ENCODE results near the gene FGF18.
"Not testable (repeated sequence)": the region's sequence is repeated elsewhere in the genome, so short reads cannot be mapped to it uniquely, and the experiment has no call there.

Gene FGF18

DNA sequence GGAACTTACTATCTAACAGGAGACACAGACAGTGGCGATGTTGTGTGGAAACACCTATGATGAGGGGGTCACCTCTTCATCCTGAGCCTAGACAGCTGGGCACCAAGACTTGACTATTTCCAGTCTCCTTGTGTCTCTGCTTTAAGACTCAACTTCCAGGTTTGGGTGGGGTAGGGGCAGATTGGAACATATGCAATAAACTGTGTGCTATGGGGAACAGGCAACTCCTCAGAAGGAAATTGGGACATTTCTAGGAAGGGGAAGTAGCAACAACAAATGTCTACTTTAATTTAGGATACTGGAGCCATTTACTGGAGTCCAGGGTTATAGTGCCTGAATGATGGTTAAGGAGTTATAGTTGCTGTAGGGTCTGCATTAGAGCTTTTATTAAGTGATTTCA, 57.3 kb downstream of the FGF18 start:
- no peak for DNase-seq

GRCh38 chr5:171477101-171477500, 57.7 kb downstream of the FGF18 start:
- DNase-seq: no peak

DNA sequence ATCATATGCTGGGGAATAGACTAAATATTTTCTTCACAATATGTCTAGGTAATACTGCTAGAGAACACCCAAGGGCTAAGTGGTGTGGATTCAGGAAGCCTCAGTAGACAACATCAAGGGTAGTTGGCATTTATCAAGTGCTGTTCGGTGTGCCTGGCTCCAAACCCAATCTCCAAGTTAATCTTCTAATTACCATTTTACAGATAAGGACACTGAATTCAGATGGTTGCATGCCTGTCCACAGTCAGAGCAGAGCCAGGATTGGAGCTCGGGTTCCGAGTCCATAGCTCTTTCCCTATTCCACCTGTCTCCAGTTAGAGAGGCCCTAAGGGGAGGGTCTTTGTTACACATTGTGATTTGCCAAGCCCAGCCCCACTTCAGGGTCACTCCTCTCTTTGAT, 58.2 kb downstream of the FGF18 start:
- no peak for DNase-seq

DNA sequence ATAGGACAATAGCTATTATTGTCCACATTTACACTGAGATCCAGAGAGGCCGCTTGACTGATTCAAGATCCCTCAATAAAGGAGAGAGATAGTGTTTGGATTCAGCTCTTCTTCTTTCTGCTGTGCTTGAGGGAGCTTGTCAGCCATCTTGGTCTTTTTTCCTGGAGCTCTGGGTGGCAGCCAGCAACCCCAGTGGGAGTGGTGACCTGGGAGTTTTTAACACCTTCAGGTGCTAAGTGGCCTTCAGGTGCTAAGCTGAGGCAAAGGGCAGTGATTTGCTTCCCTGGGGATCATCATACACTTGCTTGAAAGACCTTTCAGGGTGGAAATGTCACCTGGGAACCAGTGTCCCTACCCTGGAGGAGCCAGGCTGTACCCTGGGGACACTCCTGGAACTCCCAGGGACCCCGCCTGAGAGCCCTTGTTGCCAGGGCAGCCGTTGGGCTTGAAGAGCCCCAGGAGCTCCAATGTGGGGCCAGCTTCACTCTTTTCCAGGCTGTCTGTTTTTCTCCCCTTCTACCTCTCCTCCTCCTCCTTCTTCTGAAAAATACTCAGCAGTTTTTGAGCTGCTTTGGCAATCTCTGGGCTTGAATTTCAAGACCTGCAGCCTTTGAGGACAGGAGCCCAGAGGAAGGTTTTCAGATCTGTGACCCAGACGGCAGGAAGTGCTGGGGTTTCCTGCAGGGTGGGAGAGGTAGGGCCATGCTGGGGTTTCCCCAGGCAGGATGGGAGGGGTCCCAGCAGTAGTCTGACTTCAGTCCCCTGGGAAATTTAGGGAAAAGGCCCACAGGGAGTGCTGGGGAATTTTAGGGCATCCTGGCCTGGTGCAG, 59.7 kb downstream of the FGF18 start:
- no peak for DNase-seq

GRCh38 chr5:171479776-171480125, 60.3 kb downstream of the FGF18 start:
- DNase-seq: no peak

DNA sequence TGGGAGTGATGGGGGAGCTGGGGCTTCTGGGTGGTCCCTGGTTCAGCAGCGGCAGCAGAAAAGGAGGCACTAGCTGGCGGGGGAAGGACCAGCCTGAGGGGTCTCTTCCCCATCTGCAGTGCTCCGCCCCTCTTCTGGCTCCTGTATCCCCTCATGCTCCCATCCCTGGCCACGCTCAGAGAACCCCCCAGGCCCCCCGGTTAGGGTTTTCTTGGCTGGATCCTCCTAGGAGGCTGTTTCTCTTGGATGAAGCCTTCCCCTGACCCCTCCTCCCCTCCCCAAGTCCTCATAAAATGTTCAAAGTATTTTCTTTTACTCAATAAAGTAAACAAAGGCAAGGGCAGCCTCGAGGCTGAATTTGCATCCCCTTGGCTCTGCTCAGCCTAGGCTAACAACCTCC, 60.8 kb downstream of the FGF18 start:
- DNase-seq: no peak

GRCh38 chr5:171481571-171482433, 62.4 kb downstream of the FGF18 start:
- no peak for DNase-seq

- no peak for DNase-seq
These were observed 62.9 kb downstream of the FGF18 start for GRCh38 chr5:171482434-171482730.

DNA sequence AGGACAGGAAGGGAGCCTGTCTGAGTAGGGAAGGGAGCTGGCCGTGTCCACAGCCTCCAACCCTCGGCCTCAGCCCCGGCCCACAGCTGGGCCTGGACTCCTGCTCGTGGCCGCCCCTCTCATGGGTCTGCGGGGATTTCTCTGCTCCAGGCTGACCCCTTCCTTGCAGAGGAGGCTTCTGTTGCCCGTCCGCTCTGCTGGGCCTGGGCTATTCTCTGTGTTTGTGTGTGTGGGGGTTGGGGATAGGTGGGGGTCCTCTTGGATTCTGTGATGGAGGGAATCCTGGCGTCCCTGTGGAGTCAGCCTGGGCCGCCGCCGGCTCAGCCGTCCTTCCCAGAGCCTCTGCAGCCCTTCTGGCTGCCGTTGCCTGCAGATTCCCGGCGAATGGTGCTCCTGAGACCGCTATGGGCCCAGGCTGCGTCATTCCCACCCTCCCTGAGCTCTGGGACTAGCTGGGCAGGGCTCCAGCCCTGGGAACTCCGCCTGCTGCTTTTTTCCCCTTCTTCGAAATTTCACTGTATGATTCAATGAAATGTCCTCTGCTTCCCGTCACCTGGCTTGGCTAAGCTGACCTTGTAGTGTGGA, 64.2 kb downstream of the FGF18 start:
- DNase-seq: no peak

GRCh38 chr5:171484460-171484899, 65.0 kb downstream of the FGF18 start:
- DNase-seq: peak; percentile 38

GRCh38 chr5:171485668-171486067, 66.2 kb downstream of the FGF18 start:
- no peak for DNase-seq

DNA sequence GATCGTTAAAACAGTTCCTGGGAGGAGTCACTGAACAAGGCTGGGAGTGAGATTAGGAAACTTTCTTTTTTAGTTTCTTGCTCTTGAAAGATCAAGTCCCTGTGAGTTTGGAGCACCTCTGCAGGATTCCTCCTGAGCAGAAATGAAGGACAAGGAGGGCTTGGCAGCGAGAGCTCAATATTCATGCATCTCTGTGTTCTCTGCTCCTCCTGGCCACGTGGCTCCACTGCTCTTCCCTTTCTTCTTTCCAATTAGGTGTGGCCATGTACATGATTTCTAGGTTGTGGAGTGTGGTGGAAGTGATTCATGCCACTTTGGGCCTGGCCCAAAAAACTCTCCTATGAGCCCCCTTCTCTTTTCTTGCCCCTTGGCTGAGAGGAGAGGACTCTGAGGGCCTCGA, 67.2 kb downstream of the FGF18 start:
- DNase-seq: no peak

DNA sequence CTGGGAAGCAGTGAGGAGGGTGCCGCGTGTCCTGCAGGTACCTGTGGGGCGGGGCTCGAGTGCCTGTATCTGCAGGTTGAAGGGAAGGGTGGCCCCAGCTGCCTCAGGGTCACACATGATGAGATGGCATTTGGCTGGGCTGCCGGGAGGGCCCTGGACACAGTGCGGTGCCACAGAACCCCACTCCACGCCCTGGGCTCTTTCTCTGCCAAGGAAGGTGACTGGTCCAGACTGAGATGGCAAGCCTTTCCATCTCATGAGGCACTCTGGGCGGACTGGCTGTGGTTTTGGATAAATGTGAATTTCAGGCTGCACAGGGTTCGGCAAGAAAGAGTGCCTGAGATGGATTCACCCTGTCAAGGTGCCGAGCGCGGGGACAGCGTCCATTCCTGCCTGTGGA, 69.4 kb downstream of the FGF18 start:
- no peak for DNase-seq

GRCh38 chr5:171492781-171493180, 73.3 kb downstream of the FGF18 start:
- DNase-seq: no peak

DNA sequence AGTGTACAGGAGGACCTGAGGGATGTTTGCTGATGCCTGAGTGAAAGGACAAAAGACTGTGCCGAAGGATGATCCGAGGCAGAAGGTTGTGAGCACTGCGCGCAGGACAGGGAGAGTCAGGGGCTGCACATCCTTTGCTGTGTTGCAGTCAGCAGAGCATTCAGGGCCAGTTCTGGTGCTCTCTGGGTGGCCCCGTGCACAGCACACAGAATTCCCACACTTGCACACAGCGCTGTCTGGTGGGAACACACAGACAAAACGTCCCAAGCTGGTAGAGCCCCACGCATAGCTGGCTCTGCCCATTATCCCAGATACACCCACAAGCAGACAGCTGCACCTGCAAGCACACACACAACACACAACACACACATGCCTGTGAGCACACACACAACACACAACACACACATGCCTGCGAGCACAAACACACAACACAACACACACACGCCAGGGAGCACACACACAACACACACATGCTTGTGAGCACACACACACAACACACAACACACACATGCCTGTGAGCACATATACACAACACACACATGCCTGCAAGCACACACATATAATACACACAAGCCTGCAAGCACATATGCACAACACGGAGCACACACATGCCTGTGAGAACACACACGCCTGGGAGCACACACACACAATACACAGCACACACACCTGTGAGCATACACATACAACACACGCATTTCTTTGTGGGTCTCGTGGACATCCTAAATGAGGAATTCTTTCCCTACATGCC, 74.4 kb downstream of the FGF18 start:
- no peak for DNase-seq

DNA sequence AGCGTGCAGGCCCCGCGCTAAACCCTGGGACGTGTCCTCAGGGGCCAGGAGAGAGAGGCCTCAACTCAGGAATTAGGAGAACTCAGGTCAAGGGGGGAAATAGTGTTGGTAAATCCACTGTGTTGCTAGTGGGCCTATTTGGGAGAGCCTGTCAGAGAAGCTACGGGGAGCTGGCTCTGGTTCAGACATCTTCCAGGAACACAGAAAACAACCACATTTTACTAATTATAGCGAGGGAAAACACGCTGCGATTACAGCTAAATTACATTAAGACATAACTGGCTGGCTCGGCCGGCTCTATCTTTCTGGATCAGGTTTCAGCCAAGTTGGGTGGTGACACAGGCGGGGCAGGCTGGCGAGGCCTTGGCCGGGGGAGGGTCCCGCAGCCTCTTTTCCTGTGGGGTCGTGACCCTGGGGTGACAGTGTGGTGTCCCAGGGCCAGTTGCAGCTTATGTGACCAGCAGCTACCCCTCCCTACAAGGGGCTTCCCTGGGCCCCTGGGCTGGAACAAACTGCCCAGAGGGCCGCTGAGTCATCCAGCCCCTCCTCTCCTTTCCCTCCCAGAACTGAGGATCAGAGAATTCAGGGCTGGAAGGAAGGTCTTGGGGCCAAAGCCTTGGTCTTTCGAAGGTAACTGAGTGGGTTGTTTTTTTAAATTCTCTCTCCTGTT, 75.1 kb downstream of the FGF18 start:
- DNase-seq: no peak

GRCh38 chr5:171495122-171495700, 75.8 kb downstream of the FGF18 start:
- no peak for DNase-seq

DNA sequence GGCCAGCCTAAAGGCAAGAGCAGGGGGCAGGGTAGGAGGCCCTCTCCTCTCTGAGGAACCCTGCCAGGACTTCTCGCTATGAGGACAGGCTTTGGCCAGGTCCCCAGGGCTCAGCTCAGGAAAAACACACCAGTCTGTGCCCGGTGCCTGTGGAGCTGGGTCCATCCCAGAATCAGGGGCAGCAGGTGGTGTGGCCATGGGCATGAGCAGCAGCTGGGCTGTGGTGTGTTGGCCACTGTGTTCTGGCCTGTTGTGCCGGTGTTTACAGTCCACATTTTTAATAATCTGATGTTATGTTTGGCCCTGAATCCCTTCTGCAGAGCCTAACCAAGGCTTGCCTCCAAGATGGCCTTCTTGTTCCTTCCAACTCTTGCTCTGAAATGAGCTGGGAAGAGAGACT, 77.0 kb downstream of the FGF18 start:
- DNase-seq: no peak

GRCh38 chr5:171497494-171497893, 78.0 kb downstream of the FGF18 start:
- not testable (repeated sequence) for DNase-seq

GRCh38 chr5:171498166-171498565, 78.7 kb downstream of the FGF18 start:
- no peak for DNase-seq

- no peak for DNase-seq
These were observed 80.2 kb downstream of the FGF18 start for GRCh38 chr5:171499611-171500010.

DNA sequence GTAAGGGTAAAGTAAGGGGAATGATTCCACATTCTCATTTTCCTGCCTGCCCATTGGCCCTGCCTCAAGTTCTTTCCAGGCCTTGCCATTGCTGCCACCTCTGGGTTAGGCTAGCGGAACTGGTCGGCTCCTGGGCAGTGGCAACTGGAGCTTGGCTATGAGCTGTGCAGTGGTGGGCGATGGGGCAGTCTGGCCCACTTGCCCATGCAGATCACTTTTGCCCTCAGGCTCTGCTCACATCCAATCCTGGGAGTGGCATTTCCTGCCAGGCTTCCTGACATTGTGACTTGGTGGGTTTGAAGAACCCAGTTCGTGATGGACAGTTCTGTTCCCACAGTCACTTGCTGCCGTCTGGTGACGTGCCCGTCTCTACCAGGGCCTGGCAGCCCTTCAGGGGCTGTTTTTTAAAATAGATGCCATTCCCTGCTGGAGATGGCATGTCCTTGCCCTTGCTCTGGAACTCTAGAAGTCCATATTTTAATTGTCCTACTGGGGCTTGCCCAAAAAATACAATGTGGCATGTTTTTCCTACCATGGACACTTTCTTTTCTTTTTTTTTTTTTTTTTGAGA, 86.1 kb downstream of the FGF18 start:
- no peak for DNase-seq

Measured in CD4-positive, alpha-beta T cell treated with Interleukin-17A for 1 hour (primary cell).